ENCODE results near the gene MUC5B. TPM values are rescaled to one million over a fixed set of nuclear protein-coding genes. Genes with fewer than 3 reads are reported as not detected.

MUC5B gene
- total and polyA plus RNA-seq, 9 donors = 0.02 to 35.3 (median 1.1) TPM; not detected in 1

- Histone ChIP-seq H3K27ac (no peak overlapping the region), H3K4me1 (ENCODE audit: insufficient read depth) (no peaks in the 10 kb centered on the region), H3K36me3 (no peaks in the 10 kb centered on the region), H3K4me3 (no peak overlapping the region), H3K9me3 (no peaks in the 10 kb centered on the region), H3K27me3 (peaks cover 3% of the 10 kb centered on the region)
- intact Hi-C loops (cut with DNase I) = no loop called here
- WGBS, 3 donors = 75 to 79% (median 77%) methylated on average over 20 to 23 of the region's 23 CpGs
- peak in 2 of 5 donors; percentile 9 to 21 for DNase-seq
- TF ChIP-seq EP300 (IDR thresholded peaks at IDR 0.05) = no peak
- no peak for TF ChIP-seq POLR2A (IDR thresholded peaks at IDR 0.05)
- no peak for TF ChIP-seq CTCF (IDR thresholded peaks at IDR 0.05)
Measured at GRCh38 chr11:1221848-1222311, 986 bp upstream of the MUC5B start.

GRCh38 chr11:1223346-1224110, 662 bp downstream of the MUC5B start:
- Histone ChIP-seq H3K4me3 (no peak overlapping the region), H3K36me3 (no peaks in the 10 kb centered on the region), H3K9me3 (no peaks in the 10 kb centered on the region), H3K27ac (no peak overlapping the region), H3K27me3 (peaks cover 3% of the 10 kb centered on the region), H3K4me1 (ENCODE audit: insufficient read depth) (no peaks in the 10 kb centered on the region)
- DNase-seq = peak in 2 of 5 donors; percentile 7 to 26
- WGBS, 3 donors = 34 to 49% (median 39%) methylated on average over 22 of the region's 22 CpGs
- no peak for TF ChIP-seq CTCF (IDR thresholded peaks at IDR 0.05)
- no peak for TF ChIP-seq EP300 (IDR thresholded peaks at IDR 0.05)
- no peak for TF ChIP-seq POLR2A (IDR thresholded peaks at IDR 0.05)
- intact Hi-C loops (cut with DNase I) = no loop called here

- intact Hi-C loops (cut with DNase I) = no loop called here
- H3K27me3 ChIP-seq = peaks cover 3% of the 10 kb centered on the region
- DNase-seq = peak in 1 of 5 donors; percentile 18
- TF ChIP-seq CTCF (IDR thresholded peaks at IDR 0.05) (no peak), EP300 (IDR thresholded peaks at IDR 0.05) (no peak)
- 26 to 36% (median 28%) methylated on average over 6 to 7 of the region's 7 CpGs for WGBS, 3 donors
- H3K4me1 ChIP-seq (ENCODE audit: insufficient read depth) = no peaks in the 10 kb centered on the region
- H3K36me3 ChIP-seq = no peaks in the 10 kb centered on the region
- H3K4me3 ChIP-seq = no peak overlapping the region
- H3K27ac ChIP-seq = no peak overlapping the region
- no peaks in the 10 kb centered on the region for H3K9me3 ChIP-seq
Measured at GRCh38 chr11:1224111-1224490, 1.2 kb downstream of the MUC5B start.

GRCh38 chr11:1224491-1225385, 1.9 kb downstream of the MUC5B start:
- no peaks in the 10 kb centered on the region for H3K9me3 ChIP-seq
- DNase-seq = peak in 2 of 5 donors; percentile 15 to 30
- no peaks in the 10 kb centered on the region for H3K4me1 ChIP-seq (ENCODE audit: insufficient read depth)
- H3K4me3 ChIP-seq = no peak overlapping the region
- no peak for TF ChIP-seq POLR2A (IDR thresholded peaks at IDR 0.05)
- TF ChIP-seq EP300 (IDR thresholded peaks at IDR 0.05) = no peak
- no peak for TF ChIP-seq CTCF (IDR thresholded peaks at IDR 0.05)
- no peaks in the 10 kb centered on the region for H3K36me3 ChIP-seq
- H3K27ac ChIP-seq = no peak overlapping the region
- intact Hi-C loops (cut with DNase I) = no loop called here
- H3K27me3 ChIP-seq = peaks cover 3% of the 10 kb centered on the region
- 50 to 68% (median 61%) methylated on average over 26 to 27 of the region's 27 CpGs for WGBS, 3 donors

All from ovary (tissue), 9 donors.